Measurements from ENCODE around the gene STK4. TPM values are rescaled to one million over a fixed set of nuclear protein-coding genes. Genes with fewer than 3 reads are reported as not detected.

STK4 gene
- total RNA-seq, 1 experiment from 2014 or later = 41.2 TPM

- TF ChIP-seq ZBTB21 (CRISPR knock-in tag; IDR thresholded peaks at IDR 0.05; ENCODE audit: borderline replicate concordance) (no peak), PRRX2 (CRISPR knock-in tag; IDR thresholded peaks at IDR 0.05) (no peak), ETV6 (CRISPR knock-in tag; IDR thresholded peaks at IDR 0.05) (no peak), TEAD1 (CRISPR knock-in tag; IDR thresholded peaks at IDR 0.05) (no peak), USF2 (CRISPR knock-in tag; IDR thresholded peaks at IDR 0.05) (no peak), E2F5 (CRISPR knock-in tag; IDR thresholded peaks at IDR 0.05) (no peak), ATF3 (CRISPR knock-in tag; conservative IDR thresholded peaks at IDR 0.05) (no peak)
Observed at GRCh38 chr20:44931911-44932310, 34.4 kb upstream of the STK4 start (continued).

- TF ChIP-seq ZNF423 (CRISPR knock-in tag; IDR thresholded peaks at IDR 0.05) = no peak
- no peak overlapping the region for H3K4me3 Mint-ChIP-seq
- H3K4me1 Mint-ChIP-seq = no peaks in the 10 kb centered on the region
- ChIA-PET POLR2A (no interaction called here), CTCF (no interaction called here)
- H3K9me3 Mint-ChIP-seq = no peaks in the 10 kb centered on the region
- no peaks in the 10 kb centered on the region for H3K27me3 Mint-ChIP-seq (ENCODE audit: low read depth)
- DNase-seq (ENCODE audit: low spot score) (no peak), ATAC-seq (no peak)
- no peak overlapping the region for H3K27ac Mint-ChIP-seq
- H3K36me3 Mint-ChIP-seq = peaks cover 55% of the 10 kb centered on the region
Observed at GRCh38 chr20:44932916-44933315, 33.4 kb upstream of the STK4 start.

- H3K4me3 Mint-ChIP-seq = no peak overlapping the region
- peaks cover 69% of the 10 kb centered on the region for H3K36me3 Mint-ChIP-seq
- ATAC-seq (no peak), DNase-seq (ENCODE audit: low spot score) (no peak)
- no peak for TF ChIP-seq NFATC4 (CRISPR knock-in tag; IDR thresholded peaks at IDR 0.05)
- TF ChIP-seq SOX15 (CRISPR knock-in tag; IDR thresholded peaks at IDR 0.05) = no peak
- no peak for TF ChIP-seq ESRRA (CRISPR knock-in tag; IDR thresholded peaks at IDR 0.05; ENCODE audit: borderline replicate concordance)
- TF ChIP-seq ZNF423 (CRISPR knock-in tag; IDR thresholded peaks at IDR 0.05) = no peak
- no peak for TF ChIP-seq TEAD4 (CRISPR knock-in tag; IDR thresholded peaks at IDR 0.05)
- ChIA-PET POLR2A (no interaction called here), CTCF (interaction anchor here (1.1 kb wide), 1 partner anchor 24 kb away, joined by 3 read pairs; the partner anchor contains the start of gene TOMM34)
- no peaks in the 10 kb centered on the region for H3K27me3 Mint-ChIP-seq (ENCODE audit: low read depth)
- no peaks in the 10 kb centered on the region for H3K4me1 Mint-ChIP-seq
- H3K9me3 Mint-ChIP-seq = no peaks in the 10 kb centered on the region
- H3K27ac Mint-ChIP-seq = no peak overlapping the region
Observed at GRCh38 chr20:44936510-44936909, 29.8 kb upstream of the STK4 start.

GRCh38 chr20:44938637-44939036, 27.7 kb upstream of the STK4 start:
- CTCF ChIA-PET = interaction anchor here (0.6 kb wide), 1 partner anchor 40 kb away, joined by 5 read pairs; no protein-coding TSS in a partner anchor
- ATAC-seq = no peak
- TF ChIP-seq ARID4B (CRISPR knock-in tag; IDR thresholded peaks at IDR 0.05; ENCODE audit: borderline replicate concordance) (no peak), ATF1 (CRISPR knock-in tag; IDR thresholded peaks at IDR 0.05) (no peak), ZNF317 (CRISPR knock-in tag; IDR thresholded peaks at IDR 0.05; ENCODE audit: borderline replicate concordance, low read depth) (no peak), IRF1 (CRISPR knock-in tag; IDR thresholded peaks at IDR 0.05) (no peak), ZNF281 (CRISPR knock-in tag; IDR thresholded peaks at IDR 0.05) (no peak), SOX15 (CRISPR knock-in tag; IDR thresholded peaks at IDR 0.05) (no peak), HMGA2 (CRISPR knock-in tag; IDR thresholded peaks at IDR 0.05) (no peak), NFYB (CRISPR knock-in tag; conservative IDR thresholded peaks at IDR 0.05; ENCODE audit: low read depth) (no peak), MYBL2 (CRISPR knock-in tag; IDR thresholded peaks at IDR 0.05) (no peak), E2F5 (CRISPR knock-in tag; IDR thresholded peaks at IDR 0.05) (no peak), NR2C2 (CRISPR knock-in tag; IDR thresholded peaks at IDR 0.05) (no peak)

More at GRCh38 chr20:44938637-44939036, 27.7 kb upstream of the STK4 start:
- Mint-ChIP-seq H3K27me3 (ENCODE audit: low read depth) (no peaks in the 10 kb centered on the region), H3K36me3 (peaks cover 73% of the 10 kb centered on the region), H3K9me3 (no peaks in the 10 kb centered on the region), H3K27ac (no peak overlapping the region), H3K4me1 (no peaks in the 10 kb centered on the region), H3K4me3 (no peak overlapping the region)
- POLR2A ChIA-PET = no interaction called here
- DNase-seq (ENCODE audit: low spot score) = no peak
